GM10248 (cell line): ENCODE data around the gene PIEZO2.

Experiments used
- CTCF ChIA-PET: fragments of 300-600 bp; sonication (Branson Sonifier 250); formaldehyde crosslinking; extraction: SDS; loops from one replicate; lab custom pipeline; 2021; ENCODE audit warnings: antibody characterized with exemption; lab: Yijun Ruan, JAX
- POLR2A ChIA-PET: fragments of 350-650 bp; sonication (Branson Sonifier 250); formaldehyde crosslinking; extraction: SDS; loops from one replicate; lab custom pipeline; 2020; ENCODE audit warnings: antibody characterized with exemption; lab: Yijun Ruan, JAX
- DNase-seq: peaks from one replicate; pipeline ENCODE4 v3.0.0; 2012; ENCODE audit errors: extremely low spot score
- TF ChIP-seq, protein P1 (sequence below): IDR thresholded peaks from 2 replicates; pipeline ENCODE4 v1.5.1; 2012; ENCODE audit warnings: mild to moderate bottlenecking, low read depth; ENCODE audit errors: extremely low read depth, missing control alignments, control extremely low read depth

The PIEZO2 gene

DNA sequence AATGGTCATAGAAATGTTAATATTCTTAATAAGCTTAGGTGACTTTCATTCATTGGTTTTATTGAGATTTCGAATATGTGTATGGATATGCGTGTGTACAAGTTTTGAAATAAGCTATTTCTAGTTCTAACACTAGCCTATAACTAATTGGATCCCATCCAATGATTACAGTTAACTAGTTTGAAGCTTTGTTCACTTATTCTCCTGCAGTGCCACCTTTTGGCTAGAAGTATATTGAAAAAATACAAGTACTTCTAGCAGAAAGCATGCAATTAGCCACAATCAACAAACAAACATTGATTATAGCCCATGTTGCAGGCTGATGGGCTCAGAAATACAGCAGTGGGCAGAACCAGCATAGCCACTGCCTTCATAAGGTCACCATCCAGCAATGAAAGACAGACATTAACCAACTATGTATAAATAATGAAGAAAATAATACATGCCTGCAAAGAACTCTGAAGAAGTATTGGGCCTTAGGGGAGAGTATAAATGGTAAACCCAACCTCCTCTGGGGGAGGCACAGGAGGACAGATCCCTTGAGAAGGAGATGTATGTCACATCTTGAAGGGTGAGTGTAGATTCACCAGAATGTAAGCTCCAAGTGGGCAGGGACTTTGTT lies 5.1 kb upstream of the PIEZO2 start:
- ChIA-PET POLR2A (interaction anchor here (0.6 kb wide), 1 partner anchor 276 kb away, joined by 3 read pairs; no protein-coding TSS in a partner anchor), CTCF (interaction anchor here (0.6 to 7.0 kb wide), 37 partner anchors 8 to 664 kb away, joined by 3 to 56 read pairs (median 4); no protein-coding TSS in a partner anchor)
- TF ChIP-seq, protein P1, sequence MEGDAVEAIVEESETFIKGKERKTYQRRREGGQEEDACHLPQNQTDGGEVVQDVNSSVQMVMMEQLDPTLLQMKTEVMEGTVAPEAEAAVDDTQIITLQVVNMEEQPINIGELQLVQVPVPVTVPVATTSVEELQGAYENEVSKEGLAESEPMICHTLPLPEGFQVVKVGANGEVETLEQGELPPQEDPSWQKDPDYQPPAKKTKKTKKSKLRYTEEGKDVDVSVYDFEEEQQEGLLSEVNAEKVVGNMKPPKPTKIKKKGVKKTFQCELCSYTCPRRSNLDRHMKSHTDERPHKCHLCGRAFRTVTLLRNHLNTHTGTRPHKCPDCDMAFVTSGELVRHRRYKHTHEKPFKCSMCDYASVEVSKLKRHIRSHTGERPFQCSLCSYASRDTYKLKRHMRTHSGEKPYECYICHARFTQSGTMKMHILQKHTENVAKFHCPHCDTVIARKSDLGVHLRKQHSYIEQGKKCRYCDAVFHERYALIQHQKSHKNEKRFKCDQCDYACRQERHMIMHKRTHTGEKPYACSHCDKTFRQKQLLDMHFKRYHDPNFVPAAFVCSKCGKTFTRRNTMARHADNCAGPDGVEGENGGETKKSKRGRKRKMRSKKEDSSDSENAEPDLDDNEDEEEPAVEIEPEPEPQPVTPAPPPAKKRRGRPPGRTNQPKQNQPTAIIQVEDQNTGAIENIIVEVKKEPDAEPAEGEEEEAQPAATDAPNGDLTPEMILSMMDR: peak; percentile 45
- DNase-seq: peak; percentile 44

DNA sequence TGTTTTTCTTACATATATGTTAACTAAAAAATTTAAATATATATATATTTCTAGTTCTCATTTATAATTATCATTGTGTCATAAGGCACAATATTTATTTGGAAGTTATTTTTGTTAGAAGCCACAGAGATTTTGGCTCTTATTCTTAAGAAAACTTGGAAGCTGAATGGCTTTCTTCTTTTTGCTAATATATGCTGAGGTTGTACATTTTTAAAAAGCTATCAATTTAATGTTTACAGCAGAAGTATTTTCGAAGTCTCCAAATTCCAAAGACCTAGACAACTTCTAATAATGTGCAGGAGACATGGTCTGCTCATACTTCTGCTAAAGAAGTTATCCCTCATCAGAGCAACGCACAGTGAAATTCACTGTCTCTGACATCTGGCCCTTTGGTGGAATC lies 3.7 kb upstream of the PIEZO2 start:
- no peak for DNase-seq
- CTCF ChIA-PET: interaction anchor here (2.7 to 7.0 kb wide), 4 partner anchors 10 to 592 kb away, joined by 10 to 56 read pairs (median 41); no protein-coding TSS in a partner anchor
- TF ChIP-seq, protein P1: no peak
- POLR2A ChIA-PET: no interaction called here

DNA sequence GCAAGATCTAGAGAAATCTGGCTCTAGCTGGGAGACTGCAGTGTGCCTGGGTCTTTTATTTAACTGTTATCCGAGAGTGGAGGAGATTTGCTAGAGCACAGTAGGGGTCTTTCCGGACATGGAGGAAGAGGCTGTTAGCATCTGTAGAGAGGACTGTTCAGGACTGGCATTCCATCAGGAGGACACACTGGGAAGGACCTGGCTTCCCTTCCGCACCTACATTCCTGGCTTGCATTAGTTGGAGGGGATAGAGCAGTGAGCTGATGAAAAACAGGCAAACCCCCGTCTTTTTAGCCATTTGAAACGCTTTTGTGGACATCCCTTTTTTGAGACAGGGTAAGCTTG lies 874 bp upstream of the PIEZO2 start:
- no peak for DNase-seq
- TF ChIP-seq, protein P1: no peak
- ChIA-PET POLR2A (no interaction called here), CTCF (interaction anchor here (0.8 to 2.5 kb wide), 9 partner anchors 10 to 591 kb away, joined by 3 to 17 read pairs (median 4); no protein-coding TSS in a partner anchor)

DNA sequence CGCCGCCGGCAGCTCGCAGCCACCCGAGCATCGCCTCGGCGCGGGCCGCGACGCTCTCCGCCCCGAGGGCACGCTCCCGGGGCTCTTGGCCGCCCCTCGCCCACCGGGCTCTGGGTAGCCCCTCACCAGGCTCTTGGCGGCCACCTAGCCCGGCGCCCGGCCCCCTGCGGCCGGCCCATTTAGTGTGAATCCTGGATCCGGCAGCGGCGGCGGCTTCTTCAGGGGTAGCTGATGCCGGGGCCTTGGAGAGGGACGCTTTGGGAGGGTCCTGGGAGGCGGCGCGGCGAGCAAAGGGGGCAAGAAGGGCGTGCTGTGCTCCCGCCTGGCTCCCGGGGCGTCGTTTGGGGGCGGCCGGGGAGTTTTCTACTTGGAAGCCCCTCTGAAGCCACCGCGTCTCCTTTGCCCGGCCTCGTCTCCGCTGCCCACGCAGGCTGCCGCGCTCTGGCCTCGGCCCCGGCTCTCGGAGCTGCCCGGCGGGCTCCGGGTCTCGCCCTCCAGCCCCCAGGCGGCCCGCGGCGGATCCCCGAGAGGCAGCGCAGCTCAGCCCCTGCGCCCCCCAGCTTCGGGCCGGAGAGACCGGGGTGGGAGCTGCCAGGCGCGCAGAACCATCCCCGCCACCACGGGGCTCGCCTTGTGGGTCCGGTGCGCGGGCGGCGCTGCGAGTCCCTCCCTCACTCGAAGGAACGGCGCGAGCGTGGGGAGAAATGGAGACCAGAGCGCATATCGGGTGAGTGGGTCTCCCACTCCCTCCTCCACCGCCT lies 509 bp downstream of the PIEZO2 start:
- TF ChIP-seq, protein P1: no peak
- CTCF ChIA-PET: interaction anchor here (0.9 to 1.3 kb wide), 3 partner anchors 11 to 298 kb away, joined by 3 read pairs; no protein-coding TSS in a partner anchor
- DNase-seq: peak; percentile 28
- POLR2A ChIA-PET: interaction anchor here (0.5 kb wide), 1 partner anchor 291 kb away, joined by 5 read pairs; no protein-coding TSS in a partner anchor

DNA sequence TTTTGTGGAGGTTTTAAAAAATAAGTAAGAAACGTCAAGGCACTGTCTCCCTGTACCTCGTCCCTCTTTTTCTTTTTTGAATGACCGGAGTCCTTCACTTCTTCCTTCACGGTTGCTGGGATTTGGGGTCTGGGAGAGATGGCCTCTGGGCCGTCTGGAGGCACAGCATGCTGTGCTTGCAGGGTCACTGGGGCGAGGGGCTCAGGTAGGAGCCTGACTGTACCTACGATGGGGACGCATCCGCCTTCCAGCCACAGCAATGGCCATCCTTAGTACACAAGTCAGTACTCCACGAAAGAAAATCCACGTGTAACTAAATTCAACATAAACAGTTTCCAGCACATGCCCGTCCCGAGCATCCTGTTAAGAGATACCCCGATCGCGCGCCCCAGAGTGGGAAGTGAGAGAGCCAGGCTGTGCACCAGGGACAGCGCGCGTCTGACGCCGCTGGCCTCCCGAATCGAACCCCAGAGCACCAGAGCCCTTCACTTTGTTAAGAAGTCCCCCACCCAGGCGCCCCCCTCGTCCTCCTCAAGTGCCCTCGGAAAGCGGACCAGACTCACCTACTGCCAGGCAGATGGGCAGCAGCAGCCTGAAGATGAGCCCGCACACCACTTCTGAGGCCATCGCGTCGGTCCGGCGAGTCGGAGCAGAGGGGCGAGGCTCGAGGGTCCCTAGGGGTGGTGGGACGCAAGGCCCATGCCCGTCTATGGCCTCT lies 1.2 kb downstream of the PIEZO2 start:
- CTCF ChIA-PET: interaction anchor here (1.0 to 2.0 kb wide), 6 partner anchors 10 to 298 kb away, joined by 3 to 7 read pairs (median 3); no protein-coding TSS in a partner anchor
- TF ChIP-seq, protein P1: no peak
- no peak for DNase-seq
- POLR2A ChIA-PET: interaction anchor here (0.5 kb wide), 1 partner anchor 290 kb away, joined by 5 read pairs; no protein-coding TSS in a partner anchor

DNA sequence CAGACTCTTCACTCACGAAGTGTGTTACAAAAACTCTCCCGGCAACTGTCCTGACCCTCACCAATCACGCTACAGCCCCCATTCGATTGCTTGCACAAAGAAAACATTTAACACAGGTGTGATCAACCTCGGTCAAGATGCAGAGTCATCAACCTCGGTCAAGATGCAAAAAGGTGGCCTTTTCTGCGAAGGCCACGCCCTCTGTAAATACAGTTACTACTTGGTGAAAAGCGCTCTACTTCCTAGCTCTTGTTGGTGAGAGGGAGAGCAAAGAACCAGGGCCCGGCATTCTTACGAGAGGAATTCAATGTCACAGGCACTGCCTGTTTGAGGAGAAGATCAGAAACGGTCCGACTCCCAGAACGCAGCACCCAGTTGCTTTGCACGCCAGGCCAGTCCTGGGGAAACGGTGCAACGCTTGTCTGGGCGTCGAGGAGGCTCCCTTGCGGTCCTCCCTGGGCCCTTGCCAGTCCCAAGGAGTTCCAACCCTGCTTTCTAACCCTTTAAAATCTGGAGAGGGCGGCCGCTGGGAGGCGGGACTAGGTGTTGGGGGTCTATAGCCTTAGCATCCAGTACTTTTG lies 1.9 kb downstream of the PIEZO2 start:
- DNase-seq: no peak
- POLR2A ChIA-PET: no interaction called here
- TF ChIP-seq, protein P1: no peak
- CTCF ChIA-PET: interaction anchor here (0.6 to 2.0 kb wide), 6 partner anchors 11 to 361 kb away, joined by 3 to 7 read pairs (median 3); no protein-coding TSS in a partner anchor
